Measurements from ENCODE around the gene SRBD1.

Gene SRBD1

GRCh38 chr2:45394216-45394615, 216.9 kb downstream of the SRBD1 start:
- H4K20me1 ChIP-seq (ENCODE audit: insufficient read depth, low read length): no peaks in the 10 kb centered on the region
- no peak overlapping the region for H3K4me2 ChIP-seq (ENCODE audit: low read length)
- no peak overlapping the region for H2AFZ ChIP-seq (ENCODE audit: low read depth, low read length)
- TF ChIP-seq EZH2phosphoT487 (IDR thresholded peaks at IDR 0.05; ENCODE audit: low read depth) (no peak), CTCF (IDR thresholded peaks at IDR 0.05; ENCODE audit: low read depth, low read length) (no peak)
- H3K79me2 ChIP-seq (ENCODE audit: low read length): no peaks in the 10 kb centered on the region
- H3K9me3 ChIP-seq (ENCODE audit: insufficient read depth, low read length): no peaks in the 10 kb centered on the region
- no peak overlapping the region for H3K4me3 ChIP-seq (ENCODE audit: low read length)
- no peaks in the 10 kb centered on the region for H3K36me3 ChIP-seq (replicated peaks; ENCODE audit: low read depth, low read length)
- H3K4me1 ChIP-seq (ENCODE audit: low read length): no peaks in the 10 kb centered on the region
- no peak overlapping the region for H3K27ac ChIP-seq (ENCODE audit: low read length)
- H3K9ac ChIP-seq (ENCODE audit: low read length): no peak overlapping the region
- no peaks in the 10 kb centered on the region for H3K27me3 ChIP-seq (ENCODE audit: low read depth, low read length)

- Histone ChIP-seq H3K9ac (ENCODE audit: low read length) (no peak overlapping the region), H3K4me1 (ENCODE audit: low read length) (no peaks in the 10 kb centered on the region), H3K27me3 (ENCODE audit: low read depth, low read length) (no peaks in the 10 kb centered on the region), H4K20me1 (ENCODE audit: insufficient read depth, low read length) (no peaks in the 10 kb centered on the region), H3K4me2 (ENCODE audit: low read length) (no peak overlapping the region), H3K79me2 (ENCODE audit: low read length) (no peaks in the 10 kb centered on the region), H2AFZ (ENCODE audit: low read depth, low read length) (no peak overlapping the region), H3K36me3 (replicated peaks; ENCODE audit: low read depth, low read length) (peaks cover 11% of the 10 kb centered on the region), H3K9me3 (ENCODE audit: insufficient read depth, low read length) (no peaks in the 10 kb centered on the region), H3K27ac (ENCODE audit: low read length) (no peak overlapping the region), H3K4me3 (ENCODE audit: low read length) (no peak overlapping the region)
- TF ChIP-seq EZH2phosphoT487 (IDR thresholded peaks at IDR 0.05; ENCODE audit: low read depth) (no peak), CTCF (IDR thresholded peaks at IDR 0.05; ENCODE audit: low read depth, low read length) (no peak)
Measured at GRCh38 chr2:45391866-45392265, 219.2 kb downstream of the SRBD1 start.

GRCh38 chr2:45390861-45391260, 220.2 kb downstream of the SRBD1 start:
- H3K36me3 ChIP-seq (replicated peaks; ENCODE audit: low read depth, low read length): peaks cover 11% of the 10 kb centered on the region
- H3K4me3 ChIP-seq (ENCODE audit: low read length): no peak overlapping the region
- H3K4me1 ChIP-seq (ENCODE audit: low read length): no peaks in the 10 kb centered on the region
- H3K27ac ChIP-seq (ENCODE audit: low read length): no peak overlapping the region
- no peaks in the 10 kb centered on the region for H4K20me1 ChIP-seq (ENCODE audit: insufficient read depth, low read length)
- TF ChIP-seq EZH2phosphoT487 (IDR thresholded peaks at IDR 0.05; ENCODE audit: low read depth) (no peak), CTCF (IDR thresholded peaks at IDR 0.05; ENCODE audit: low read depth, low read length) (no peak)
- no peak overlapping the region for H2AFZ ChIP-seq (ENCODE audit: low read depth, low read length)
- H3K9me3 ChIP-seq (ENCODE audit: insufficient read depth, low read length): no peaks in the 10 kb centered on the region
- H3K4me2 ChIP-seq (ENCODE audit: low read length): no peak overlapping the region
- no peaks in the 10 kb centered on the region for H3K27me3 ChIP-seq (ENCODE audit: low read depth, low read length)
- no peak overlapping the region for H3K9ac ChIP-seq (ENCODE audit: low read length)
- no peaks in the 10 kb centered on the region for H3K79me2 ChIP-seq (ENCODE audit: low read length)

GRCh38 chr2:45390441-45390840, 220.6 kb downstream of the SRBD1 start:
- no peak for TF ChIP-seq EZH2phosphoT487 (IDR thresholded peaks at IDR 0.05; ENCODE audit: low read depth)
- TF ChIP-seq CTCF (IDR thresholded peaks at IDR 0.05; ENCODE audit: low read depth, low read length): no peak
- Histone ChIP-seq H3K4me1 (ENCODE audit: low read length) (no peaks in the 10 kb centered on the region), H3K27me3 (ENCODE audit: low read depth, low read length) (no peaks in the 10 kb centered on the region), H3K4me2 (ENCODE audit: low read length) (no peak overlapping the region), H3K4me3 (ENCODE audit: low read length) (no peak overlapping the region), H3K27ac (ENCODE audit: low read length) (no peak overlapping the region), H3K9me3 (ENCODE audit: insufficient read depth, low read length) (no peaks in the 10 kb centered on the region), H3K9ac (ENCODE audit: low read length) (no peak overlapping the region), H2AFZ (ENCODE audit: low read depth, low read length) (no peak overlapping the region), H4K20me1 (ENCODE audit: insufficient read depth, low read length) (no peaks in the 10 kb centered on the region), H3K79me2 (ENCODE audit: low read length) (no peaks in the 10 kb centered on the region), H3K36me3 (replicated peaks; ENCODE audit: low read depth, low read length) (peaks cover 11% of the 10 kb centered on the region)

Measured in OCI-LY3 (cell line).